ENCODE data around the gene DES. TPM values are rescaled to one million over a fixed set of nuclear protein-coding genes. Genes with fewer than 3 reads are reported as not detected.

The DES gene
- total and polyA plus RNA-seq, 2 of the 4 experiments (the other 2 are of a cell fraction) = 4.3 to 4.9 TPM

DNA sequence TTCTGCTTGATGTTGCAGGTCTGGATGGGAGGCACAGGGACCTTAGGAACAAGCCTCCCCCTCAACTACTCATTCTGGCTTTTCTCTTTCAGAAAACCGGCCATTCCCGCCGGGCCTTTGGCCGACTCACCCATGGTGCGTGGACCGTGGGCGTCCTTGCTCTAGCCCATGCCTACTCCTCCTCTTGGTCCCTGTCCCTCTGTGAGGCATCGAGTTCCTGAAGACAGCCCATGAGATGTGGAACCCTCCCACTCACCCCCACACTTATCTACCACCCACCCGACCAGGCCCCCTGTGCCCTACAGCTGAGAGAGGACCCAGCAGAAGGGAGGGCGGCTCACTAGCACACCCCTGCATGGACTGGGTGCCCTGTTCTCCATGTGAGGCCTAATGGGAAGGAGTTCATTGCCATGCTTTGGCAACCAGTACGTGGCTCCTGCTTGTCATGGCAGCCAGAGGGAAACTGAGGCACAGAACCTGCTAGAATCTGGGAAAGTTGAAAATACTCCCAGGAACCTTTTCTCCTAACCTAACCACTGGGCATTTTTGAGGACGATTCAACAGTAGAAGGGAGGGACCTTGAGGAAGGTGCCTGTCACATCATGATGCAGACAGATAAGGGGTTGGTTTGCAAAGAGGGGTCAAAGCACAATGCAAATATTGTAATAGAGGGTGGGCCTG lies 25.0 kb downstream of the DES start (continued):
- TF ChIP-seq, protein P1, sequence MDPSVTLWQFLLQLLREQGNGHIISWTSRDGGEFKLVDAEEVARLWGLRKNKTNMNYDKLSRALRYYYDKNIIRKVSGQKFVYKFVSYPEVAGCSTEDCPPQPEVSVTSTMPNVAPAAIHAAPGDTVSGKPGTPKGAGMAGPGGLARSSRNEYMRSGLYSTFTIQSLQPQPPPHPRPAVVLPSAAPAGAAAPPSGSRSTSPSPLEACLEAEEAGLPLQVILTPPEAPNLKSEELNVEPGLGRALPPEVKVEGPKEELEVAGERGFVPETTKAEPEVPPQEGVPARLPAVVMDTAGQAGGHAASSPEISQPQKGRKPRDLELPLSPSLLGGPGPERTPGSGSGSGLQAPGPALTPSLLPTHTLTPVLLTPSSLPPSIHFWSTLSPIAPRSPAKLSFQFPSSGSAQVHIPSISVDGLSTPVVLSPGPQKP (IDR thresholded peaks at IDR 0.05; ENCODE audit: borderline replicate concordance, low read depth, low read length) = no peak
- TF ChIP-seq MAFK (IDR thresholded peaks at IDR 0.05; ENCODE audit: low read depth, low read length) = no peak

DNA sequence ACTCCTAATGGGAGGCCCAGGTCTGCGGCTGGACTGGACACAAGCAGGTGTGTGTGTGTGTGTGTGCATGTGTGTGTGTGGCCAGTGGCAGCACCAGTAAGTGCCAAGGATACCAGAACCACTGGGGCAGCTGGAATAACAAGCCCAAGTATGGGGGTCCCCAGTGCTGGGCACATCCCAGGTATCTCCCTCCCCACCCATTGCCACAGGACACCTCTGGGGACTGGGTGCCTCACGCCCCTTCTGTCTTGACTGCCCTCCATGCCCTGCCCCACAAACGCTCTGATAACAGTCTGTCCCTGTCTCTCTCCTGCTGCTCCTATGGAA lies 25.5 kb downstream of the DES start:
- no peaks in the 10 kb centered on the region; the same call in 1 of the 2 replicates for H4K20me1 ChIP-seq (ENCODE audit: insufficient read depth, low read length)
- H2BK20ac ChIP-seq (ENCODE audit: low read depth, low read length) = no peak overlapping the region
- H3K9me1 ChIP-seq (ENCODE audit: insufficient read depth, low read length) = peaks cover 12% of the 10 kb centered on the region
- CTCF ChIA-PET = no interaction called here
- H3K14ac ChIP-seq (replicated peaks; ENCODE audit: low read depth, low read length) = 0 out of 2 replicates have a peak overlapping the region, but pooled peaks have one; percentile 93
- H3K4me3 ChIP-seq (ENCODE audit: insufficient read depth, low read depth, low read length) = no peak overlapping the region
- peak overlapping the region; percentile 93 for H2AK9ac ChIP-seq (replicated peaks; ENCODE audit: low read depth, low read length, poor library complexity)
- no peaks in the 10 kb centered on the region for H3K9me3 ChIP-seq (ENCODE audit: control insufficient read depth, insufficient read depth, low read length)
- no peak overlapping the region for H4K91ac ChIP-seq (ENCODE audit: insufficient read depth, low read depth, low read length)
- no peak overlapping the region for H3K9ac ChIP-seq (ENCODE audit: low read depth, low read length)
- POLR2A ChIA-PET (ENCODE audit: unreplicated experiment) = no interaction called here
- dilution Hi-C loops (cut with HindIII; ENCODE audit: low sequenced_read_pairs, unreplicated experiment) = no loop called here
- ATAC-seq (ENCODE audit: low read depth) = no peak
- no peak for DNase-seq
- H3K4ac ChIP-seq (ENCODE audit: low read depth, low read length) = no peak overlapping the region
- H2BK15ac ChIP-seq (ENCODE audit: low read depth, low read length) = no peak overlapping the region
- H3K23ac ChIP-seq (ENCODE audit: low read depth, low read length) = no peak overlapping the region
- H2BK120ac ChIP-seq (ENCODE audit: low read depth, low read length) = no peak overlapping the region
- H2BK5ac ChIP-seq (ENCODE audit: low read depth, low read length, poor library complexity, severe bottlenecking) = no peak overlapping the region
- no peak overlapping the region for H3K18ac ChIP-seq (ENCODE audit: low read depth, low read length)
- peaks cover 18 to 34% of the 10 kb centered on the region in 2 experiments for H3K79me1 ChIP-seq (ENCODE audit: low read depth in 1 of 2, low read length in 2 of 2)
- H3K27me3 ChIP-seq (ENCODE audit: control insufficient read depth, insufficient read depth, low read length) = no peaks in the 10 kb centered on the region; the same call in 1 of the 2 replicates
- no peak overlapping the region for H4K5ac ChIP-seq (ENCODE audit: low read depth, low read length)
- no TSS peak for BruUV-seq (replicated peaks)
- peaks cover 24% of the 10 kb centered on the region; the same call in 1 of the 2 replicates for H3K36me3 ChIP-seq (ENCODE audit: control insufficient read depth, insufficient read depth, low read length)
- H2AFZ ChIP-seq (replicated peaks; ENCODE audit: low read length, poor library complexity) = no peak overlapping the region
- 50% methylated on average over 1 of the region's 3 CpGs; no CpG with 5 or more reads in 1 of the 2 experiments for WGBS, 2 experiments (ENCODE audit: extremely low coverage in 2 of 2, insufficient read length in 1 of 2)
- H4K8ac ChIP-seq (ENCODE audit: low read depth in 2 of 2, low read length in 2 of 2) = no peak overlapping the region
- H2AK5ac ChIP-seq (ENCODE audit: low read depth, low read length) = 0 out of 2 replicates have a peak overlapping the region, but pooled peaks have one; percentile 85
- peaks cover 29% of the 10 kb centered on the region for H3K4me1 ChIP-seq (ENCODE audit: control insufficient read depth, insufficient read depth, low read length)
- intact Hi-C loops (cut with micrococcal nuclease) = no loop called here
- in situ Hi-C loops (cut with MboI; ENCODE audit: low sequenced_read_pairs) = no loop called here
- no peak overlapping the region for H3K27ac ChIP-seq (ENCODE audit: insufficient read depth, low read length)
- H3K56ac ChIP-seq (ENCODE audit: extremely low read depth, insufficient read depth, low read length) = no peak overlapping the region
- no peak overlapping the region; the same call in 1 of the 2 replicates for H3K4me2 ChIP-seq (ENCODE audit: low read depth, low read length)
- no peak for TF ChIP-seq BHLHE40 (IDR thresholded peaks at IDR 0.05; ENCODE audit: low read depth, low read length)
- TF ChIP-seq POLR2A (IDR thresholded peaks at IDR 0.05; ENCODE audit: low read depth, low read length) = no peak
- no peak for TF ChIP-seq SMC3 (IDR thresholded peaks at IDR 0.05; ENCODE audit: low read depth, low read length)
- TF ChIP-seq RAD21 (IDR thresholded peaks at IDR 0.05; ENCODE audit: low read length) = no peak
- no peak for TF ChIP-seq FOS (IDR thresholded peaks at IDR 0.05; ENCODE audit: low read depth, low read length)
- no peak for TF ChIP-seq CEBPB (IDR thresholded peaks at IDR 0.05; ENCODE audit: low read depth, low read length)
- no peak for TF ChIP-seq CHD1 (IDR thresholded peaks at IDR 0.05; ENCODE audit: low read depth, low read length)
- TF ChIP-seq, protein P1 (IDR thresholded peaks at IDR 0.05; ENCODE audit: borderline replicate concordance, low read depth, low read length) = no peak
- TF ChIP-seq, protein P2, sequence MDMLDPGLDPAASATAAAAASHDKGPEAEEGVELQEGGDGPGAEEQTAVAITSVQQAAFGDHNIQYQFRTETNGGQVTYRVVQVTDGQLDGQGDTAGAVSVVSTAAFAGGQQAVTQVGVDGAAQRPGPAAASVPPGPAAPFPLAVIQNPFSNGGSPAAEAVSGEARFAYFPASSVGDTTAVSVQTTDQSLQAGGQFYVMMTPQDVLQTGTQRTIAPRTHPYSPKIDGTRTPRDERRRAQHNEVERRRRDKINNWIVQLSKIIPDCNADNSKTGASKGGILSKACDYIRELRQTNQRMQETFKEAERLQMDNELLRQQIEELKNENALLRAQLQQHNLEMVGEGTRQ (IDR thresholded peaks at IDR 0.05; ENCODE audit: low read depth, low read length) = no peak
- TF ChIP-seq MAFK (IDR thresholded peaks at IDR 0.05; ENCODE audit: low read depth, low read length) = no peak
- no peak for TF ChIP-seq RFX5 (IDR thresholded peaks at IDR 0.05; ENCODE audit: low read depth, low read length)
- no peak for TF ChIP-seq RCOR1 (IDR thresholded peaks at IDR 0.05; ENCODE audit: insufficient replicate concordance, low read length)
- no peak for TF ChIP-seq MXI1 (IDR thresholded peaks at IDR 0.05; ENCODE audit: borderline replicate concordance, low read depth, low read length)
